Fibroblast of lung (primary cell): ENCODE data around the gene NPS. TPM values are rescaled to one million over a fixed set of nuclear protein-coding genes. Genes with fewer than 3 reads are reported as not detected.

Experiments
- DNase-seq, 2 donors: peaks; one replicate each; pipeline versions ENCODE4 v3.0.0 to v3.0.0-alpha.2; 2010; ENCODE audit warnings: low read depth in 2 of 2
- H2AFZ ChIP-seq: 2 replicates; pipeline ENCODE4 v1.5.1; 2012; ENCODE audit warnings: low read length, control low read depth, inconsistent platforms
- H3K27ac ChIP-seq: 2 replicates; pipeline ENCODE4 v1.5.1; 2011; ENCODE audit warnings: low read length, control low read depth; ENCODE audit not compliant: insufficient read depth
- H3K27me3 ChIP-seq: 2 replicates; pipeline ENCODE4 v1.5.1; 2011; ENCODE audit warnings: mild to moderate bottlenecking, low read length; ENCODE audit not compliant: control insufficient read depth, insufficient read depth
- H3K36me3 ChIP-seq: 2 replicates; pipeline ENCODE4 v1.5.1; 2011; ENCODE audit warnings: low read length; ENCODE audit not compliant: control insufficient read depth, insufficient read depth
- H3K4me1 ChIP-seq: 2 replicates; pipeline ENCODE4 v1.5.1; 2011; ENCODE audit warnings: low read length; ENCODE audit not compliant: control insufficient read depth, insufficient read depth; ENCODE audit errors: extremely low read depth
- H3K4me2 ChIP-seq: 2 replicates; pipeline ENCODE4 v1.5.1; 2011; ENCODE audit warnings: low read length, control low read depth; ENCODE audit not compliant: insufficient read depth; ENCODE audit errors: extremely low read depth
- H3K4me3 ChIP-seq, 4 experiments: fragments of 200-600 bp in 1 of 4; sonication (generic) in 1 of 4; replicated peaks in 1 of 4; 2 replicates each; pipeline ENCODE4 v1.5.1; 2011 to 2016; ENCODE audit warnings: low read length in 4 of 4, low read depth in 3 of 4, mild to moderate bottlenecking in 3 of 4, control low read depth in 2 of 4, inconsistent platforms in 1 of 4, mixed read lengths in 1 of 4; ENCODE audit not compliant: insufficient read depth in 1 of 4; ENCODE audit errors: control extremely low read depth in 1 of 4
- H3K79me2 ChIP-seq: 2 replicates; pipeline ENCODE4 v1.5.1; 2012; ENCODE audit warnings: mild to moderate bottlenecking, low read length, inconsistent platforms; ENCODE audit not compliant: control insufficient read depth, insufficient read depth
- H3K9ac ChIP-seq: 2 replicates; pipeline ENCODE4 v1.5.1; 2011; ENCODE audit warnings: mild to moderate bottlenecking, low read length, control low read depth; ENCODE audit not compliant: insufficient read depth
- H3K9me3 ChIP-seq: 2 replicates; pipeline ENCODE4 v1.5.1; 2012; ENCODE audit warnings: low read depth, low read length; ENCODE audit not compliant: control insufficient read depth, insufficient read depth
- H4K20me1 ChIP-seq: 2 replicates; pipeline ENCODE4 v1.5.1; 2011; ENCODE audit warnings: low read length; ENCODE audit not compliant: control insufficient read depth, insufficient read depth; ENCODE audit errors: extremely low read depth
- CTCF ChIP-seq, 2 donors: IDR thresholded peaks in 1 of 2; conservative IDR thresholded peaks in 1 of 2; 1 replicate in 1 of 2; 2 replicates in 1 of 2; pipeline ENCODE4 v1.5.1; 2011 to 2012; ENCODE audit warnings: low read length in 2 of 2, control low read depth in 1 of 2, inconsistent platforms in 1 of 2, low read depth in 1 of 2, mild to moderate bottlenecking in 1 of 2
- EZH2 ChIP-seq: IDR thresholded peaks from 2 replicates; pipeline ENCODE4 v1.5.1; 2012; ENCODE audit warnings: low read length, control low read depth, mild to moderate bottlenecking; ENCODE audit errors: missing control alignments
- polyA plus RNA-seq, 2 donors: library from polyadenylated mRNA; depleted of rRNA in 1 of 2; stranded (reverse) in 1 of 2; unstranded in 1 of 2; fragments of >200 nt; gene quantifications; 2 replicates each; pipeline ENCODE4 v1.2.1, GENCODE V29; 2011 to 2012; ENCODE audit warnings: missing spikeins in 1 of 2
- total RNA-seq: library from RNA; depleted of rRNA; stranded (reverse); fragments of >200 nt; gene quantifications from 2 replicates; pipeline ENCODE4 v1.2.1, GENCODE V29; 2014

Gene NPS
- total and polyA plus RNA-seq, 2 donors (not counting 1 experiment from before 2014, with no cell fraction given), result not detected

- H3K4me2 ChIP-seq, result no peak overlapping the region
- no peaks in the 10 kb centered on the region for H4K20me1 ChIP-seq
- H3K79me2 ChIP-seq, result no peaks in the 10 kb centered on the region
- no peak overlapping the region for H3K4me3 ChIP-seq
- no peak overlapping the region for H3K9ac ChIP-seq
- no peaks in the 10 kb centered on the region for H3K27me3 ChIP-seq
- H3K36me3 ChIP-seq, result no peaks in the 10 kb centered on the region
- H3K4me1 ChIP-seq, result no peaks in the 10 kb centered on the region
- no peak overlapping the region for H3K27ac ChIP-seq
- no peaks in the 10 kb centered on the region for H3K9me3 ChIP-seq
- TF ChIP-seq CTCF (conservative IDR thresholded peaks at IDR 0.05 in 1 of 2, IDR thresholded peaks at IDR 0.05 in 1 of 2; ENCODE audit: low read depth in 1 of 2, low read length in 2 of 2), result no peak
- TF ChIP-seq EZH2, result no peak
- no peak for DNase-seq
- H2AFZ ChIP-seq, result no peak overlapping the region
These were observed 29.3 kb downstream of the NPS start for GRCh38 chr10:127578259-127578960.

GRCh38 chr10:127578961-127579305 lies 29.8 kb downstream of the NPS start:
- Histone ChIP-seq H3K4me1 (no peaks in the 10 kb centered on the region), H3K9ac (no peak overlapping the region), H3K36me3 (no peaks in the 10 kb centered on the region), H3K27ac (no peak overlapping the region), H3K9me3 (no peaks in the 10 kb centered on the region), H2AFZ (no peak overlapping the region), H4K20me1 (no peaks in the 10 kb centered on the region), H3K4me2 (no peak overlapping the region), H3K27me3 (no peaks in the 10 kb centered on the region), H3K4me3 (no peak overlapping the region), H3K79me2 (no peaks in the 10 kb centered on the region)
- TF ChIP-seq EZH2 (no peak), CTCF (conservative IDR thresholded peaks at IDR 0.05 in 1 of 2, IDR thresholded peaks at IDR 0.05 in 1 of 2; ENCODE audit: low read depth in 1 of 2, low read length in 2 of 2) (no peak)
- no peak for DNase-seq

- Histone ChIP-seq H3K4me3 (no peak overlapping the region), H3K27ac (no peak overlapping the region), H3K27me3 (no peaks in the 10 kb centered on the region), H3K36me3 (no peaks in the 10 kb centered on the region), H2AFZ (no peak overlapping the region), H3K9me3 (no peaks in the 10 kb centered on the region), H3K79me2 (no peaks in the 10 kb centered on the region), H4K20me1 (no peaks in the 10 kb centered on the region), H3K4me1 (no peaks in the 10 kb centered on the region), H3K9ac (no peak overlapping the region), H3K4me2 (no peak overlapping the region)
- TF ChIP-seq CTCF (conservative IDR thresholded peaks at IDR 0.05 in 1 of 2, IDR thresholded peaks at IDR 0.05 in 1 of 2; ENCODE audit: low read depth in 1 of 2, low read length in 2 of 2) (no peak), EZH2 (no peak)
- DNase-seq, result no peak
These were observed 30.5 kb downstream of the NPS start for GRCh38 chr10:127579640-127580039.
